OCI-LY1 (cell line): Measurements from ENCODE around the gene OR10H3.

Experiments used
- H2AFZ ChIP-seq: fragments of 200-600 bp; sonication (generic), shearing (Covaris generic); 2 replicates; pipeline ENCODE4 v1.6.0; 2014; ENCODE audit warnings: antibody characterized with exemption, mild to moderate bottlenecking, low read length
- H3F3A ChIP-seq: fragments of 200-600 bp; sonication (generic), shearing (Covaris generic); 2 replicates; pipeline ENCODE4 v1.6.0; 2014; ENCODE audit warnings: mild to moderate bottlenecking, antibody characterized with exemption, low read length, moderate library complexity; ENCODE audit not compliant: insufficient read depth
- H3K27ac ChIP-seq: fragments of 200-600 bp; sonication (generic); 2 replicates; pipeline ENCODE4 v1.5.1; 2014; ENCODE audit warnings: low read length, mixed run types, mild to moderate bottlenecking, low read depth; ENCODE audit not compliant: poor library complexity, severe bottlenecking
- H3K27me3 ChIP-seq: fragments of 200-600 bp; sonication (generic); 2 replicates; pipeline ENCODE4 v1.6.0; 2014; ENCODE audit warnings: antibody characterized with exemption, mild to moderate bottlenecking, low read length, moderate library complexity; ENCODE audit not compliant: insufficient read depth
- H3K36me3 ChIP-seq: fragments of 200-600 bp; sonication (generic); 2 replicates; pipeline ENCODE4 v1.6.1; 2014; ENCODE audit warnings: mild to moderate bottlenecking, antibody characterized with exemption, low read length, moderate library complexity, mixed read lengths; ENCODE audit not compliant: insufficient read depth
- H3K4me1 ChIP-seq: fragments of 200-600 bp; sonication (generic); 2 replicates; pipeline ENCODE4 v1.5.1; 2014; ENCODE audit warnings: mild to moderate bottlenecking, low read length, moderate library complexity; ENCODE audit not compliant: insufficient read depth, severe bottlenecking
- H3K4me2 ChIP-seq: fragments of 200-600 bp; sonication (generic), shearing (Covaris generic); 2 replicates; pipeline ENCODE4 v1.6.1; 2014; ENCODE audit warnings: low read length
- H3K4me3 ChIP-seq: fragments of 200-600 bp; sonication (generic); 2 replicates; pipeline ENCODE4 v1.5.1; 2014; ENCODE audit warnings: low read length, low read depth, mild to moderate bottlenecking, mixed read lengths; ENCODE audit not compliant: poor library complexity, severe bottlenecking
- H3K79me2 ChIP-seq: fragments of 200-600 bp; shearing (Covaris generic); 2 replicates; pipeline ENCODE4 v1.6.1; 2016; ENCODE audit warnings: mixed run types, low read length, mixed read lengths; ENCODE audit not compliant: insufficient read depth
- H3K9ac ChIP-seq: fragments of 200-600 bp; sonication (generic), shearing (Covaris generic); 2 replicates; pipeline ENCODE4 v1.6.1; 2014; ENCODE audit warnings: mild to moderate bottlenecking, low read length, mixed read lengths
- H3K9me2 ChIP-seq: fragments of 200-600 bp; sonication (generic), shearing (Covaris generic); 2 replicates; pipeline ENCODE4 v1.6.1; 2014; ENCODE audit warnings: low read depth, mild to moderate bottlenecking, low read length, mixed read lengths
- H3K9me3 ChIP-seq: fragments of 200-600 bp; shearing (Covaris generic); 2 replicates; pipeline ENCODE4 v1.6.1; 2014; ENCODE audit warnings: low read length, mixed read lengths
- H4K20me1 ChIP-seq: fragments of 200-600 bp; sonication (generic), shearing (Covaris generic); 2 replicates; pipeline ENCODE4 v1.6.0; 2016; ENCODE audit warnings: mild to moderate bottlenecking, low read length; ENCODE audit not compliant: insufficient read depth
- CTCF ChIP-seq: fragments of 200-600 bp; sonication (generic), shearing (Covaris generic); IDR thresholded peaks from 2 replicates; pipeline ENCODE4 v1.5.1; 2017; ENCODE audit warnings: mild to moderate bottlenecking, antibody characterized with exemption, low read length, moderate library complexity, mixed read lengths
- EZH2 ChIP-seq: fragments of 200-600 bp; sonication (generic), shearing (Covaris generic); IDR thresholded peaks from 2 replicates; pipeline ENCODE4 v1.8.0; 2017; ENCODE audit warnings: borderline replicate concordance, mixed run types, mild to moderate bottlenecking, antibody characterized with exemption, low read length, moderate library complexity, mixed read lengths

OR10H3 gene

GRCh38 chr19:15733895-15734294, 3.9 kb upstream of the OR10H3 start:
- no peaks in the 10 kb centered on the region for H3K27me3 ChIP-seq
- H3K27ac ChIP-seq = no peak overlapping the region
- no peak overlapping the region for H3K4me3 ChIP-seq
- no peak for TF ChIP-seq EZH2
- TF ChIP-seq CTCF = no peak
- H3K9me3 ChIP-seq = no peaks in the 10 kb centered on the region
- no peaks in the 10 kb centered on the region for H3K4me1 ChIP-seq
- H3K9me2 ChIP-seq = no peaks in the 10 kb centered on the region
- no peaks in the 10 kb centered on the region for H3K79me2 ChIP-seq
- no peak overlapping the region for H2AFZ ChIP-seq
- no peaks in the 10 kb centered on the region for H4K20me1 ChIP-seq
- no peaks in the 10 kb centered on the region for H3F3A ChIP-seq
- no peaks in the 10 kb centered on the region for H3K36me3 ChIP-seq
- no peak overlapping the region for H3K9ac ChIP-seq
- H3K4me2 ChIP-seq = no peak overlapping the region

- no peak overlapping the region for H3K9ac ChIP-seq
- TF ChIP-seq CTCF = no peak
- TF ChIP-seq EZH2 = no peak
- H3K36me3 ChIP-seq = no peaks in the 10 kb centered on the region
- H3K79me2 ChIP-seq = no peaks in the 10 kb centered on the region
- no peak overlapping the region for H2AFZ ChIP-seq
- no peak overlapping the region for H3K27ac ChIP-seq
- peaks cover 2% of the 10 kb centered on the region; the same call in 1 of the 2 replicates for H3K9me3 ChIP-seq
- H3K4me2 ChIP-seq = no peak overlapping the region
- H3K4me1 ChIP-seq = no peaks in the 10 kb centered on the region
- no peaks in the 10 kb centered on the region for H3K9me2 ChIP-seq
- H3F3A ChIP-seq = no peaks in the 10 kb centered on the region
- H4K20me1 ChIP-seq = no peaks in the 10 kb centered on the region
- H3K27me3 ChIP-seq = peaks cover 4% of the 10 kb centered on the region; the same call in 1 of the 2 replicates
- H3K4me3 ChIP-seq = no peak overlapping the region
Measured at GRCh38 chr19:15740785-15741184, 3.0 kb downstream of the OR10H3 start.

- no peak overlapping the region for H3K27ac ChIP-seq
- no peak overlapping the region for H2AFZ ChIP-seq
- H3K79me2 ChIP-seq = no peaks in the 10 kb centered on the region
- H3K4me1 ChIP-seq = no peaks in the 10 kb centered on the region
- H3K36me3 ChIP-seq = no peaks in the 10 kb centered on the region
- no peak overlapping the region for H3K4me2 ChIP-seq
- H3F3A ChIP-seq = no peaks in the 10 kb centered on the region
- H3K9me2 ChIP-seq = no peaks in the 10 kb centered on the region
- H3K9ac ChIP-seq = no peak overlapping the region
- H4K20me1 ChIP-seq = no peaks in the 10 kb centered on the region
- H3K9me3 ChIP-seq = no peaks in the 10 kb centered on the region
- no peak overlapping the region for H3K4me3 ChIP-seq
- TF ChIP-seq CTCF = no peak
- no peak for TF ChIP-seq EZH2
- H3K27me3 ChIP-seq = peaks cover 4% of the 10 kb centered on the region; the same call in 1 of the 2 replicates
Measured at GRCh38 chr19:15748239-15748638, 10.5 kb downstream of the OR10H3 start.
